Neuronal stem cell (in vitro differentiated cells): ENCODE results near the gene SLC34A2.

ENCODE experiments used
- DNase-seq: peaks from one replicate; pipeline ENCODE4 v3.0.0-alpha.2; 2013; ENCODE audit warnings: low spot score
- H2AFZ ChIP-seq: one replicate; pipeline ENCODE4 v1.6.1; 2013; ENCODE audit warnings: mild to moderate bottlenecking, low read length, inconsistent platforms
- H2AK5ac ChIP-seq: 2 replicates; pipeline ENCODE4 v1.6.1; 2013; ENCODE audit warnings: low read depth, mild to moderate bottlenecking, inconsistent platforms, low read length, moderate library complexity, mixed read lengths
- H2BK120ac ChIP-seq: 2 replicates; pipeline ENCODE4 v1.6.1; 2013; ENCODE audit warnings: low read depth, mild to moderate bottlenecking, inconsistent platforms, low read length, moderate library complexity, mixed read lengths
- H2BK12ac ChIP-seq: one replicate; pipeline ENCODE4 v1.6.1; 2013; ENCODE audit warnings: low read length, inconsistent platforms
- H2BK15ac ChIP-seq: 2 replicates; pipeline ENCODE4 v1.6.1; 2013; ENCODE audit warnings: mild to moderate bottlenecking, low read length, inconsistent platforms, mixed read lengths
- H2BK5ac ChIP-seq: one replicate; pipeline ENCODE4 v1.6.1; 2013; ENCODE audit warnings: inconsistent platforms, mild to moderate bottlenecking, low read length, moderate library complexity
- H3K14ac ChIP-seq: one replicate; pipeline ENCODE4 v1.6.1; 2013; ENCODE audit warnings: low read length, inconsistent platforms
- H3K18ac ChIP-seq: 2 replicates; pipeline ENCODE4 v1.6.1; 2013; ENCODE audit warnings: low read length, inconsistent platforms
- H3K23ac ChIP-seq: 2 replicates; pipeline ENCODE4 v1.6.1; 2013; ENCODE audit warnings: low read depth, mild to moderate bottlenecking, mixed read lengths, low read length, inconsistent platforms; ENCODE audit not compliant: poor library complexity
- H3K27ac ChIP-seq: replicated peaks from 3 replicates; pipeline ENCODE4 v1.5.1; 2013; ENCODE audit warnings: low read length, inconsistent platforms
- H3K27me3 ChIP-seq, 3 experiments: 2 replicates each; pipeline ENCODE4 v1.6.1; 2013; ENCODE audit warnings: low read length in 3 of 3, mild to moderate bottlenecking in 2 of 3, inconsistent platforms in 1 of 3, low read depth in 1 of 3, mixed read lengths in 1 of 3, moderate library complexity in 1 of 3; ENCODE audit not compliant: control insufficient read depth in 3 of 3, insufficient read depth in 3 of 3
- H3K36me3 ChIP-seq, 2 donors: replicated peaks in 1 of 2; 2 replicates each; pipeline ENCODE4 v1.6.1; 2013; ENCODE audit warnings: low read length in 2 of 2; ENCODE audit not compliant: control insufficient read depth in 2 of 2, insufficient read depth in 2 of 2
- H3K4ac ChIP-seq: 2 replicates; pipeline ENCODE4 v1.6.1; 2013; ENCODE audit warnings: inconsistent platforms, mild to moderate bottlenecking, low read length, moderate library complexity
- H3K4me1 ChIP-seq, 2 donors: 1 replicate in 1 of 2; 2 replicates in 1 of 2; pipeline ENCODE4 v1.6.1; 2013; ENCODE audit warnings: low read length in 2 of 2, low read depth in 1 of 2; ENCODE audit not compliant: control insufficient read depth in 2 of 2, insufficient read depth in 1 of 2
- H3K4me2 ChIP-seq: one replicate; pipeline ENCODE4 v1.6.1; 2013; ENCODE audit warnings: mild to moderate bottlenecking, low read length, inconsistent platforms; ENCODE audit not compliant: insufficient read depth, poor library complexity, severe bottlenecking
- H3K4me3 ChIP-seq, 2 donors: 2 replicates each; pipeline ENCODE4 v1.5.1; 2013; ENCODE audit warnings: low read length in 2 of 2, mild to moderate bottlenecking in 2 of 2, inconsistent platforms in 1 of 2, moderate library complexity in 1 of 2
- H3K79me1 ChIP-seq: one replicate; pipeline ENCODE4 v1.6.1; 2013; ENCODE audit warnings: low read depth, mild to moderate bottlenecking, inconsistent platforms, low read length, moderate library complexity
- H3K9ac ChIP-seq: one replicate; pipeline ENCODE4 v1.6.1; 2013; ENCODE audit warnings: mild to moderate bottlenecking, low read depth, low read length, inconsistent platforms; ENCODE audit not compliant: poor library complexity
- H3K9me3 ChIP-seq, 2 donors: replicated peaks in 1 of 2; 2 replicates each; pipeline versions ENCODE3 to v1.6.1; 2013; ENCODE audit warnings: low read length in 2 of 2, mild to moderate bottlenecking in 2 of 2, inconsistent platforms in 1 of 2, low read depth in 1 of 2, mixed read lengths in 1 of 2, moderate library complexity in 1 of 2; ENCODE audit not compliant: control insufficient read depth in 2 of 2, insufficient read depth in 1 of 2
- H4K8ac ChIP-seq: one replicate; pipeline ENCODE4 v1.6.1; 2013; ENCODE audit warnings: low read depth, mild to moderate bottlenecking, inconsistent platforms, low read length, moderate library complexity
- H4K91ac ChIP-seq: one replicate; pipeline ENCODE4 v1.6.1; 2013; ENCODE audit warnings: low read length, low read depth, mild to moderate bottlenecking, inconsistent platforms; ENCODE audit not compliant: poor library complexity
- WGBS, 2 donors: extraction: QIAGEN DNeasy Blood & Tissue Kit; methylation state at CpG; one replicate each; pipeline ENCODE4 v1.1.7; 2013; ENCODE audit warnings: missing lambda C conversion rate in 2 of 2, mixed read lengths in 1 of 2; ENCODE audit not compliant: insufficient read length in 2 of 2, insufficient replicate concordance in 1 of 2; ENCODE audit errors: extremely low coverage in 2 of 2; 5-methylcytosine and 5-hydroxymethylcytosine counted together

SLC34A2 gene

DNA sequence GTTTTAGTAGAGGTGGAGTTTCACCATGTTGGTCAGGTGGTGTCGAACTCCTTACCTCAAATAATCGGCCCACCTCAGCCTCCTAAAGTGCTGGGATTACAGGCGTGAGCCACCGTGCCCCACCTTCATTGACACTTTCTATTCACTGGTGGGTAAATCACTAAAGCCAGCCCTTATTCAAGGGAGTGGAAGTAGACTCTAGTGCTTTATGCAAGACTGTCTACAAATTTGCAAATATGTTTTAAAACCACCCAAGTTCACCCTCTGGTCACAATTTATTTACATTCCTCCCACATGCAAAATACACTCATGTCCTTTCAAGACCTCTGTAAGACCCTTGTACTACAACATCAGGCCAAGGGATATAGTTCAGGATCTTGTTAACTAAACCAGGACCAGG is 45.0 kb downstream of the SLC34A2 start:
- Histone ChIP-seq H2AK5ac (no peak overlapping the region), H3K9me3 (peaks cover 0 to 2% of the 10 kb centered on the region in 2 donors), H3K4ac (no peak overlapping the region), H2BK15ac (no peak overlapping the region), H3K4me3 (no peak overlapping the region), H2BK120ac (no peak overlapping the region), H4K8ac (no peak overlapping the region), H2AFZ (no peak overlapping the region), H4K91ac (no peak overlapping the region), H3K14ac (no peak overlapping the region), H3K27ac (no peak overlapping the region), H3K79me1 (no peaks in the 10 kb centered on the region), H3K9ac (no peak overlapping the region), H3K4me1 (peaks cover 0 to 1% of the 10 kb centered on the region in 2 donors), H3K27me3 (no peaks in the 10 kb centered on the region), H2BK12ac (no peak overlapping the region), H2BK5ac (no peak overlapping the region), H3K23ac (no peak overlapping the region), H3K36me3 (no peaks in the 10 kb centered on the region), H3K4me2 (no peak overlapping the region), H3K18ac (no peak overlapping the region)
- no CpG with 5 or more reads among the region's 4 CpGs for WGBS, 2 donors
- no peak for DNase-seq

DNA sequence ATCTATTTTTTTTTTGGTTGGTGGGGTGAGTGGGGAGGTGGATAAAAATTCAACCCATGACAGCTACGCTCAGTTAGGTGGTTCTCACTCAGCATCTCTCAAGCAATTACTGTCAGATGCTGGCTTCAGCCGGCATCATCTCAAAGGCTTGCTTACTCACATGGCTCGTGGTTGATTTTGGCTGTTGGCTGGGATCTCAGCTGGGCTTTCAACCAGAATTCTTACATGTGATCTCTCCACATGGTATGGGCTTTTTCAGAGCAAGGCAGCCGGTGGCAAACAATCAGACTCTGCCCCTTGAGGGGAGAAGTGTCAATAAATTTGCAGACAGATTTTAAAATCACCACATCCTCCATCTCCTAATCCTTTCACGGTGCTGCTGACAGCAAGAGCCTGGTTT is 47.2 kb downstream of the SLC34A2 start:
- Histone ChIP-seq H3K79me1 (no peaks in the 10 kb centered on the region), H3K36me3 (no peaks in the 10 kb centered on the region), H2BK12ac (no peak overlapping the region), H3K27ac (no peak overlapping the region), H3K9me3 (peaks cover 0 to 2% of the 10 kb centered on the region in 2 donors), H3K23ac (no peak overlapping the region), H2AFZ (no peak overlapping the region), H3K4ac (no peak overlapping the region), H3K4me3 (no peak overlapping the region), H2BK5ac (no peak overlapping the region), H4K8ac (no peak overlapping the region), H3K18ac (no peak overlapping the region), H3K4me2 (no peak overlapping the region), H2BK120ac (no peak overlapping the region), H3K27me3 (no peaks in the 10 kb centered on the region), H4K91ac (no peak overlapping the region), H2BK15ac (no peak overlapping the region), H3K4me1 (no peaks in the 10 kb centered on the region), H3K14ac (no peak overlapping the region), H2AK5ac (no peak overlapping the region), H3K9ac (no peak overlapping the region)
- DNase-seq: no peak
- WGBS, 2 donors: no CpG with 5 or more reads among the region's 5 CpGs

DNA sequence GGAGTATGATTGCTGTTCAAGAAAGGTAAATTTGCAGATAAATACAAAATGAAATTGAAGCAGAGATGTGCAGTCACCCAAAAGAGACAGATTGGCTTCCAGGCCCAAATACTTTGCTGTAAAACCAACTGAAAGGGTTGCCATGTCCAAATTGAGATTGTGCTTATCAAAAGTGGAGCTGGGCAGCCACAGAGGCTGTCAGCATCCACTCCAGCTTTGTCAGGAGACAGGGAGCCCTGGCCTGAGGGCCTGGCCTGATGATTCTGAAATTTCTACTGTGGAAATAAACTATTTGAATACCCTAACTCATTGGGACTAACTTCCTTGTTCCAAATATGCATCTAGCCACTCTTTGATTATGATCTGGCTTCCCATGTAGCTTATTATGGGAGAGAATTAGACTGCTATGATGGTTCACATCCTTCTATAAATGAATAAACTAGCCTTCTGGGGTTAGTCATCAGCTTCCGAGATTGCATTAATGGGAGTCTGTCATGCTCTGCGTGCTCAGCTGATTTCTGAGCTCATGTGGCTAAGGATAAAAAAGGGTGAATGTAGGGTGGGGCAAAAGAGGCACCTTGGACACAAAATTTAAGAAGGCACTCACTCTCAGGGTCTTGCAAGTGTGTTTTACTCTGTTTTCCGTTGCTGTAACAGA is 48.2 kb downstream of the SLC34A2 start:
- H2BK120ac ChIP-seq: no peak overlapping the region
- no peak for DNase-seq
- no peak overlapping the region for H4K91ac ChIP-seq
- H3K9me3 ChIP-seq: peaks cover 0 to 2% of the 10 kb centered on the region in 2 donors
- no peak overlapping the region for H3K4me2 ChIP-seq
- H3K4me1 ChIP-seq: no peaks in the 10 kb centered on the region
- H2AFZ ChIP-seq: no peak overlapping the region
- no peaks in the 10 kb centered on the region for H3K36me3 ChIP-seq
- WGBS, 2 donors: no CpG with 5 or more reads among the region's 3 CpGs
- no peak overlapping the region for H3K23ac ChIP-seq
- H2BK15ac ChIP-seq: peak overlapping the region; percentile 20
- no peak overlapping the region for H2AK5ac ChIP-seq
- H3K4me3 ChIP-seq: no peak overlapping the region
- no peaks in the 10 kb centered on the region for H3K27me3 ChIP-seq
- no peak overlapping the region for H2BK12ac ChIP-seq
- H3K14ac ChIP-seq: no peak overlapping the region
- H3K18ac ChIP-seq: no peak overlapping the region
- no peak overlapping the region for H3K27ac ChIP-seq
- no peaks in the 10 kb centered on the region for H3K79me1 ChIP-seq
- H3K4ac ChIP-seq: no peak overlapping the region
- no peak overlapping the region for H3K9ac ChIP-seq
- H4K8ac ChIP-seq: no peak overlapping the region
- H2BK5ac ChIP-seq: no peak overlapping the region

DNA sequence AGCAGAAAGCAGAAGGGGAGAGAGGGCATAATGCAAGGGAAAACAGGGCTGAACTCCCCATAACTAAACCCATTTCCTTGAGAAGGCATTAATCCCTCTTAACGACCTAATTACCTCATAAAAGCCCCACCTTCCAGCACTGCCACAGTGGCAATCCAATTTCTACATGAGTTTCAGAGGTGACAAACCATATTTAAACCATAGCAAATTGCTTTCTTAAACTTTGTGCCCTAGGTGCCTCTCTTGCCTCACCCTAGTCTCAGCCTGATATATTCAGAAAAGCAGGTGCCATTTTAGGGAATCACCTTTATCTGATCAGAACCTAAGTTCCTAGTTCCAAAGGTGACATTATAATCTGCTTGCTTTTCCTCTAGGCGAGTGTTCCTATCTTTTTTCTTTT is 48.9 kb downstream of the SLC34A2 start:
- no peak for DNase-seq
- WGBS, 2 donors: no CpG with 5 or more reads among the region's 2 CpGs
- Histone ChIP-seq H4K91ac (no peak overlapping the region), H3K4me3 (no peak overlapping the region), H2BK5ac (no peak overlapping the region), H3K36me3 (no peaks in the 10 kb centered on the region), H2AFZ (no peak overlapping the region), H2BK12ac (no peak overlapping the region), H3K27ac (no peak overlapping the region), H3K4ac (no peak overlapping the region), H4K8ac (no peak overlapping the region), H3K14ac (no peak overlapping the region), H3K27me3 (no peaks in the 10 kb centered on the region), H2BK120ac (no peak overlapping the region), H3K9ac (no peak overlapping the region), H2BK15ac (no peak overlapping the region), H3K79me1 (no peaks in the 10 kb centered on the region), H3K4me2 (no peak overlapping the region), H3K23ac (no peak overlapping the region), H3K18ac (no peak overlapping the region), H2AK5ac (no peak overlapping the region), H3K9me3 (peaks cover 0 to 3% of the 10 kb centered on the region in 2 donors), H3K4me1 (no peaks in the 10 kb centered on the region)
